Measurements from ENCODE around the gene ARAP1.

The ARAP1 gene

GRCh38 chr11:72762641-72763304 is 10.6 kb upstream of the ARAP1 start:
- DNase-seq (ENCODE audit: low read depth, low spot score) = no peak

DNA sequence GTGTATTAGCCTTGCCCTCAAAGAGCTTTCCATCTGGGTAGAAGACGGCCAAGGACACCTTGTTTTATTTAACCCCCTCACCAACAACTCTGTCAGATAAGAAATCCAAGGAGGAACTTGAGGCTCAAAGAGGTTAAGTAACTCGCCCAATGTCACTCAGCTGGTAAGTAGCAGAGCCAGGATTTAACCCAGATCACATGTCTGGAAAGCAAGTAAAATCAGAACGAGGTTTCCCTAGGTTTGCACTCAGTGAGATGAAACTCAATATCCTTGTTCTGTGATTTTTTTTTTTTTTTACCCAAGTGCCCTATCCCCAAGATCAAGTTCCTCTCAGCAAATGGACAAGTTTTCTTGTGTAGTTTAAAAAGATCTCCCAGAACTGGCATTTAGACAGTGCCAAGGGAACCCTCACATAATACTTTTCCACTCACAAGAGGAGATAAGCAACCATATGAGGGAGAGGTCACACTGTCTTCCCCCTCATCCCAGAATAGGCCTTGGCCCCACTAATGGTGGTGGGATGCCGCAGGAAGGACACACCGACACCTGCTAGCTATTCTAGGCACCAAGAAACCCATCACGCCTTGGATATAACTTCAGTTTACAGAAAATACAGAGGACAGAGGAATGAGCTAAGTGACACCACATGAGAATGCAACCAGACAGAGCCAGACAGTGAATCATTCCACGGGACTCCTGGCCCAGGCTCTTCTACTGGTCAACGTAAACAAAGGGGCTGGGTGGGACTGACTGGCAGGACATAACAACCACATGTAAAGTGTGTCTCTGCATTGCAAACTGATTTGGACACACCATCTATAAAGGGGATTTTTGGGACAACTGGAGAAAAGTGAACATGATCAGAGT is 8.6 kb upstream of the ARAP1 start:
- DNase-seq (ENCODE audit: low read depth, low spot score) = no peak

GRCh38 chr11:72759468-72759985 is 7.3 kb upstream of the ARAP1 start:
- DNase-seq (ENCODE audit: low read depth, low spot score) = no peak

DNA sequence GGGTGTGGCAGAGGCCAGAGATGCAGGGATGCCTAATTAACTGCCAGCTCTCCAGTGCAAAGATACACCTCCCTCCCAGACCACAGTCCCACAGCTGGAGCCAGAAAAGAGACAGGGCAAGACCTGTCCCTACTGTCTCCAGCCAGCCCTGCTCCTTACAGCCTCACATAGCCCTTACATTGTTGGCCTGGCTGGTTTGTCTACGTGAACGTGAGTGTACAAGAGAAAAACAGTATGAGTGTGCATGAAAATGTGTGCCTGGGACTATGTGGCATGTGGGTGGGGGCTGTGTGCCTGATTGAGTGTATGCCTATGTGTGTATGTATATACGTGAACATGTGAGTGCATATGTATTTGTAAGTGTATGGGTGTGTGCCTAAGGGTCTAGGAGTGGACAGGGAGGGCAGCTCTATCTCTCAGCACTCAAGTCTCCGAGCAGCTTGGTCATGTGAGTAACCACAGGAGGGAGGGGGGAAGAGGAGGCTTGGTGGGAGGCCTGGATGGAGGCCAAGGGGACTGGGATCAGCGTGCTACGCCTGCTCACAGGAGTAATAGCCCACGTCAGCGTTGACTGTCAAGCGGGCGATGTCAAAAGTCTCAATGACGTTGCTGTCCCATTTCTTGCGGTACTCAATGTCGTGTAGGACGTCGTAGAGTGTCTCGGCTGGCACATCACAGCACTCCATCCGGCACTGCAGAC is 6.6 kb upstream of the ARAP1 start:
- peak; percentile 93 for DNase-seq (ENCODE audit: low read depth, low spot score)

- DNase-seq (ENCODE audit: low read depth, low spot score) = peak; percentile 62
Observed at GRCh38 chr11:72758304-72758689, 6.1 kb upstream of the ARAP1 start.

GRCh38 chr11:72755713-72756285 is 3.6 kb upstream of the ARAP1 start:
- DNase-seq (ENCODE audit: low read depth, low spot score) = no peak

GRCh38 chr11:72754544-72755155 is 2.4 kb upstream of the ARAP1 start:
- no peak for DNase-seq (ENCODE audit: low read depth, low spot score)

DNA sequence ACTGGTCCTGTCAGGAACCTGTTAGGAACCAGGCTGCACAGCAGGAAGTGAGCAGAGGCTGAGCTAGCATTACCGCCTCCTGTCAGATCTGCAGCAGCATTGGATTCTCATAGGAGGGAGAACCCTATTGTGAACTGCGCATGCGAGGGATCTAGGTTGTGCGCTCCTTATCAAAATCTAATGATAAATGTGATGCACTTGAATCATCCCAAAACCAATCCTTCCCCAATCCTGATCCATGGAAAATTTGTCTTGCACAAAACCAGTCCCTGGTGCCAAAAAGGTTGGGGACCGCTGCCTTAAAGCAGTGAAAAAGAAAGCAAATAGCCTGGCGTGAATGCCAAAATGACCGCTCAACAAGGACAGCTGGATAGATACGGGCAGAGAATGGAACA is 1.9 kb upstream of the ARAP1 start:
- no peak for DNase-seq (ENCODE audit: low read depth, low spot score)

GRCh38 chr11:72753341-72754148 is 1.3 kb upstream of the ARAP1 start:
- no peak for DNase-seq (ENCODE audit: low read depth, low spot score)

DNA sequence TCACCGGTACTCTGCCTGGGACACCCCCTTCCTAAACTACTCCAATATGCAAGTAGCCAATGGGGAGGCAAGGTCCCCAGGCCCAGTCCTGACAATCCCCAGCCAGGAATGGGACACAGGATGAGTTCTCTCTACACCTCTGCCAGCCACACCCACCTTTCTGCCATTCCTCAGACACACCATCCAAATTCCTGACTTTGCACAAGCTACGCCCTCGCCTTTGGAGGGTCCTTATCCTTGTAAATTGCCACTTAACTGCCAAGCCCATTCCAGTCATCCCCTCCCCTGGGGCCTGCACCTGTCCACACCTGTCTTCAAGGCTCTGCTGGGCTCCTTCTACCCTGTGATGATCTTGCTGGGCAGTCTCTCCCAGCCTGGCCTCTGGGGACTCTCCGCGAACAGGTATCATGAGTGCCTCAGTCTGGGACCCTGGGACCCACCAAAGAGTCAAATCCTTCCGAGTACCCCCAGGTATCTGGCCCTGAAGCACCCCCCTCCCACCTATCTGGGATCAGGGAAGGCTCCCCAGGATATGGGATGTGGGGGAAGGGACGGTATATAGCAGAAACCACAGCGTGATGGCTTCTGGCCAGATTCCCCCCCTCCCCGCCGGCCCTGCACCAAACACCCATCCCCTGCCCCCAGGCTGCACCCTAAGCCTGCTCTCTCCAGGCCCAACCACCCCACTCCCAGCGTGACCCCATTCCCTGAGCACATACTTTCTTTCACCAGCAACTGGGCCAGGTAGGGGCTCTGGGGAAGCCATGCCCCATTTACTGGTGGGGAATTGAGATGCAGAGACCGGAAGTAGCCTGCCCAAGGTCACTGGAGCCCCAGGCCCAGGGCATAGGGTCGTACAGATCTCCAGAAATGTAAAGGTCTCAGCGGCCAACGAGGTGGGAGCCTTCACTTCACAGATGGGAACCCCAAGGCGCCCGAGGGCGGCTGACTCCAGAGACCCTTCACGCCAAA is 806 bp downstream of the ARAP1 start:
- DNase-seq (ENCODE audit: low read depth, low spot score) = no peak

DNA sequence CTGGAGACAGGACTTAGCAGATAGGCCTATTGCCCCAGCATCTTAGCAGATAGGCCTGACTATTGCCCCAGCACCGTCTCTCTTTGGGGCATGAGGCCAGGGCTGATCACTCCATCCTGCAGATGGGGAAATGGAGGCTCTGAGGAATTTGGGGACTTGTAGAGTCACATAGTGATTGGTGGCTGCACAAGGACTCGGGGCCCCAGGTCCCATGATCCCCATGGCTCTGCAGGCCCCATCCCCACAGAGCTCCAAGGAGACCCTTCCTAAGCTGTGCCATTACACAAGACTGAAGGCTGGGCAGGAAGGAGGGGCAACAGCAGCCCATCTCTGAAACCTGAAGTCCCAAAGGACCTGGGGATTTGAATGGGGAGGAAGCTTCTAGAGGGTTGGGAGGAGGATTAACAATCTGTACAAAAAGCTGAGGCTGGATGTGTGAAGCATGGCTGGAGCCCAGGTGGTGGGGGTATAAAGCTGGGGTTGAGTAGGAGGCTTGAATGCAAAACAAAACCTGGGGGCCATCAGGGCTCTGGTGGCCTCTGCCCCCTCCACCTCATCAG is 1.6 kb downstream of the ARAP1 start:
- no peak for DNase-seq (ENCODE audit: low read depth, low spot score)

DNA sequence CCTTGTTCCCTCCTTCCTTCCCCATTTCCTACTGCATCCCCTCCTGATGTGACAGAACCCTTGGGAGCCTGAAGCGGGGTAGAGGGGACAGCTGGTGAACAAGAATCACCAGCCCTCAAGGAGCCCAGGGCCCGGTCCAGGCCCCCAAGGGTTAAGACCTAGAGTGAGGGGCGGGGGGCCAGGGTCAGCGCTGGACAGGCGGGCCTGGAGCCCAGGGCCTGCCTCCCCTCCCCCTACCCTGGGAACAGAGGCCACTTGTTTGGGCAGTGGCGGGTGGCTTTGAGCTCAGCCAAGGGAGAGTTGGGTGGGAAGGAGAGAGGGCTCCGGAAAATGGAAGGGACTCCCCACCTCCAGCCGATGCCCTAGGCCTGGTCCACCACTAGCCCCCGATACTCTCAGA is 2.1 kb downstream of the ARAP1 start:
- DNase-seq (ENCODE audit: low read depth, low spot score) = no peak

DNA sequence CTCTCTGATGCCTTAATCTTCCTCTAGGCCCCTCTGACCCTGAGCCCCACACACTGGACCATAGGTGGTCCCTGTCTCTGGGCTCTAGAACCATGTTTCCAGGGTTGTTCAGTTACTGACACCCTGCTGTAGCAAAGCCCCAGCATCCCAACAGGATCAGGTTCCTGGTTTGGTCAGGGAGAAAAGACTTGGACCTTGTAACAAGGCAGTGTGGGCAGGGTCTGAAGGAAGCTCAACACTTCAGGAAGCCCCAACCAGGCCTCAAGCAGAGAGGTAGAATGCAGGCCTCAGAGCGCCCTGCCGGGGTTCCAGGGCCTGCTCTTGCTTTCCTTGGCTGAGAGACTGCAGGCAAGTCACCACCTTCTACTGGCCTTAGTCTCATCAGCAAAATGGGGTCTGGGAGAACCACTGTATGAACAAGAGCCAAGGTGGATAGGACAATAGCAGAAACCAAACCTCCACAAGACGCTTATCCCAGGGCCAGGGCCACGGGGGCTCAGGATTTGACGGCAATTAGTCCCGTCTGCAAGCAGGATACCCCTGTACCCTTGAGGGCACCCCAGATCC is 4.8 kb downstream of the ARAP1 start:
- no peak for DNase-seq (ENCODE audit: low read depth, low spot score)

DNA sequence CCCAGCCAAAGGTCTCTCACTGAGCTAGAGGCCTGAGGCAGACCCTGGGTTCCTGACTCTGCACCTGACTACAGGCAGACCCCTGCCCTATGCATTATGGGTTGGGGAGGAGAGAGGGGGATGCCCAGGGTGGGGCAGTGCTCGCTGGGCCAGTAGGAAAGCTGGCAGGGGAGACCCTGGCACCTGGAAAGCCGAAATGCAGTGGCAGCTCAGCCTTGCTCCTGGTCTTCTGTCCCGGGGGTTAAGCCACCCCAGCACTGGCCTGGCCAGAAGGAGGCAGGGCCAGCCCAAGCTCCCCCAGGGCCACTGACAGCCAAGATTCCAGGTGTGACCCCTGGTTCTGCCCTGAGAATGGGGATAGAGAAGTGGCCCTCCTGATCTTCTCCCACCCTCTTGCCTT is 5.4 kb downstream of the ARAP1 start:
- DNase-seq (ENCODE audit: low read depth, low spot score) = no peak

DNA sequence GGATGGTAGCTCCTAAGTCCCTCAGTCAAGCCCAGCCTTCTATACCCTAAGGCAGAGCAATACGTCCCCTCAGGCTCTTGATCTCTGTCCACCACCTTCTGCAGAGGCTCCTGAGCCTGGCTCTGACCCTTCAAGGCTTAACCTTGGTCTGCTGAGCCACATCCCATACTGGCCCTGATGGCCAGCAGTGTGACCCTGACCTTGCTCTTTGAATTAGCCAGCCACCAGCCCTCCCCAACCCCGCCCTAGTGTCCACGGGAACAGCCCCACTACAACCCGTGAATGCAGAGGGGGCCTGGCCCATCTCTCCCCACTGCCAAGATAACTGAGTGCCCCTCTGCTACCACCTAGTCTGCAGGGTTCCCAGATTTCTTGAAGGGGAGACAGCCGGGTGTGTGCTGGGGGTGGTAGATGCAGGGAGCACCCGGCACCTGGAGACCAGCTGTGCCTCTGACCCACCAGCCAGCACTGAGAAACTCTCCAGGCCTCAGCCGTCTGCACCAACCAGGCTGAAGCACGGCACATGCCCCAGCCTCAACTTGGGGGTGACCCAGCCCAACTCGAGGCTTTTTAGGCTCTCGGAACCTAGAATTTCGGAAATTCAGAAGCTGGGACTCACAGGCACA is 6.2 kb downstream of the ARAP1 start:
- DNase-seq (ENCODE audit: low read depth, low spot score) = no peak

- no peak for DNase-seq (ENCODE audit: low read depth, low spot score)
Observed at GRCh38 chr11:72745511-72745910, 6.7 kb downstream of the ARAP1 start.

DNA sequence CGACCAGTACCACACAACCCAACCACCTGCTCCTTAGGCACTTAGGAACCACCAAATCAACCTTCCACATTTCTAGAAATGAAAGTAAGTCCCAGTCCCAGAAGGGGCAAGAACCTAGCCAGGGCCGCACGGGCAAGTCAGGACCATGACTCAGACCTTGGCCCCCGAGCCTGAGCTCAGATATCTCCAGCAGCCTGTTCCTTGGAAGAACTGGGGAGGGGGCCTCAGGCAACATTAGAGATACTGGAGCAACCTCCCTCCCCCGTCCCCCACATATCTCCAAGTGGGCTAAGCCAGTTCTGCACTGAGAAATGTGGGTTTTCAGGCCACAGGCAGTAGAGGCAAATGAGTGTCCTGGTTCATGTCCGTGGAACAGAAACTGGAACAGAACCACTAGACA is 7.7 kb downstream of the ARAP1 start:
- no peak for DNase-seq (ENCODE audit: low read depth, low spot score)

Data from brain pericyte (primary cell).